Liver (tissue), 9 donors: ENCODE data around the gene MAP1A. TPM values are rescaled to one million over a fixed set of nuclear protein-coding genes. Genes with fewer than 3 reads are reported as not detected.

ENCODE experiments used
- DNase-seq: peaks from one replicate; pipeline ENCODE4 v3.0.0-alpha.2; 2017; ENCODE audit warnings: low spot score
- H3K27ac ChIP-seq, 2 donors: one replicate each; pipeline ENCODE4 v1.7.0; 2013; ENCODE audit warnings: inconsistent platforms in 2 of 2, low read length in 2 of 2, control low read depth in 1 of 2, low read depth in 1 of 2, mild to moderate bottlenecking in 1 of 2
- H3K27me3 ChIP-seq, 4 donors: one replicate each; pipeline versions ENCODE4 v1.6.1 to v1.7.0; 2013; ENCODE audit warnings: low read length in 3 of 4, inconsistent platforms in 1 of 4, mild to moderate bottlenecking in 1 of 4, moderate library complexity in 1 of 4; ENCODE audit not compliant: control insufficient read depth in 4 of 4, insufficient read depth in 4 of 4
- H3K36me3 ChIP-seq, 4 donors: one replicate each; pipeline versions ENCODE4 v1.6.1 to v1.7.0; 2013; ENCODE audit warnings: low read length in 3 of 4, mild to moderate bottlenecking in 3 of 4, low read depth in 1 of 4, moderate library complexity in 1 of 4; ENCODE audit not compliant: control insufficient read depth in 4 of 4, insufficient read depth in 3 of 4
- H3K4me1 ChIP-seq, 4 donors: one replicate each; pipeline versions ENCODE4 v1.6.1 to v1.7.0; 2013; ENCODE audit warnings: low read length in 3 of 4, mild to moderate bottlenecking in 3 of 4, moderate library complexity in 1 of 4; ENCODE audit not compliant: control insufficient read depth in 4 of 4, insufficient read depth in 4 of 4
- H3K4me3 ChIP-seq, 3 donors: one replicate each; pipeline versions ENCODE4 v1.6.1 to v1.7.0; 2013; ENCODE audit warnings: low read length in 3 of 3, control low read depth in 1 of 3, low read depth in 1 of 3, mild to moderate bottlenecking in 1 of 3
- H3K9ac ChIP-seq, 2 donors: one replicate each; pipeline ENCODE4 v1.7.0; 2013; ENCODE audit warnings: low read length in 2 of 2, mild to moderate bottlenecking in 2 of 2, moderate library complexity in 2 of 2, control low read depth in 1 of 2, low read depth in 1 of 2
- H3K9me3 ChIP-seq, 4 donors: one replicate each; pipeline versions ENCODE4 v1.6.1 to v1.7.0; 2013; ENCODE audit warnings: low read length in 3 of 4; ENCODE audit not compliant: control insufficient read depth in 4 of 4
- FOXA1 ChIP-seq: IDR thresholded peaks from 2 replicates; pipeline ENCODE4 v1.6.1; 2016; ENCODE audit warnings: antibody characterized with exemption
- FOXA2 ChIP-seq: IDR thresholded peaks from 2 replicates; pipeline ENCODE4 v1.6.1; 2016; ENCODE audit warnings: antibody characterized with exemption
- GABPA ChIP-seq, 2 donors: IDR thresholded peaks in 1 of 2; conservative IDR thresholded peaks in 1 of 2; 2 replicates each; pipeline ENCODE4 v1.6.1; 2016; ENCODE audit warnings: antibody characterized with exemption in 2 of 2, mild to moderate bottlenecking in 1 of 2, moderate library complexity in 1 of 2
- HNF4A ChIP-seq, 2 donors: conservative IDR thresholded peaks; 2 replicates each; pipeline ENCODE4 v1.6.1; 2016; ENCODE audit warnings: antibody characterized with exemption in 2 of 2, mild to moderate bottlenecking in 2 of 2
- HNF4G ChIP-seq: IDR thresholded peaks from 2 replicates; pipeline ENCODE4 v1.6.1; 2016; ENCODE audit warnings: antibody characterized with exemption
- JUND ChIP-seq, 2 donors: IDR thresholded peaks; 2 replicates each; pipeline ENCODE4 v1.6.1; 2016; ENCODE audit warnings: antibody characterized with exemption in 2 of 2
- RAD21 ChIP-seq, 2 donors: IDR thresholded peaks; 2 replicates each; pipeline ENCODE4 v1.6.1; 2016; ENCODE audit warnings: antibody characterized with exemption in 2 of 2, mild to moderate bottlenecking in 2 of 2
- RXRA ChIP-seq, 2 donors: IDR thresholded peaks; 2 replicates each; pipeline ENCODE4 v1.6.1; 2017 to 2018; ENCODE audit warnings: antibody characterized with exemption in 2 of 2, mild to moderate bottlenecking in 1 of 2
- TAF1 ChIP-seq: conservative IDR thresholded peaks from 2 replicates; pipeline ENCODE4 v1.6.1; 2016; ENCODE audit warnings: antibody characterized with exemption, mild to moderate bottlenecking
- YY1 ChIP-seq: IDR thresholded peaks from 2 replicates; pipeline ENCODE4 v1.6.1; 2016; ENCODE audit warnings: antibody characterized with exemption, mild to moderate bottlenecking
- ZBTB33 ChIP-seq: IDR thresholded peaks from 2 replicates; pipeline ENCODE4 v1.6.1; 2016; ENCODE audit warnings: antibody characterized with exemption
- WGBS: extraction: QIAGEN DNeasy Blood & Tissue Kit; methylation state at CpG from one replicate; pipeline ENCODE4 v1.1.7; 2013; 5-methylcytosine and 5-hydroxymethylcytosine counted together
- polyA plus RNA-seq, 2 donors: library from polyadenylated mRNA; stranded (reverse) in 1 of 2; unstranded in 1 of 2; fragments of 200-250 nt in 1 of 2; fragments of >200 nt in 1 of 2; fragmentation: Nextera tagmentation in 1 of 2; extraction: Ambion mirVana in 1 of 2; gene quantifications; one replicate each; pipeline versions ENCODE4 v1.2.1 to v1.2.3, GENCODE V29; 2013 to 2015
- total RNA-seq, 2 donors: library from RNA; depleted of rRNA; stranded (reverse); fragments of >200 nt; gene quantifications; one replicate each; pipeline ENCODE4 v1.2.3, GENCODE V29; 2014
- TF ChIP-seq, protein P1 (sequence below): fragments of 150-350 bp; IDR thresholded peaks from 2 replicates; pipeline ENCODE4 v1.5.1; 2017; ENCODE audit warnings: improper control_type of control experiment, low read depth, low read length; ENCODE audit not compliant: missing input control
- TF ChIP-seq, protein P2 (sequence below): IDR thresholded peaks from 2 replicates; pipeline ENCODE4 v1.6.1; 2016; ENCODE audit warnings: antibody characterized with exemption, mild to moderate bottlenecking
- donor health status: healthy.
- donor health status: healthy.
- donor health status: healthy.
- donor health status: healthy.
- donor health status: healthy.

MAP1A gene
- total and polyA plus RNA-seq, 4 donors, result 0.11 to 0.89 (median 0.28) TPM

DNA sequence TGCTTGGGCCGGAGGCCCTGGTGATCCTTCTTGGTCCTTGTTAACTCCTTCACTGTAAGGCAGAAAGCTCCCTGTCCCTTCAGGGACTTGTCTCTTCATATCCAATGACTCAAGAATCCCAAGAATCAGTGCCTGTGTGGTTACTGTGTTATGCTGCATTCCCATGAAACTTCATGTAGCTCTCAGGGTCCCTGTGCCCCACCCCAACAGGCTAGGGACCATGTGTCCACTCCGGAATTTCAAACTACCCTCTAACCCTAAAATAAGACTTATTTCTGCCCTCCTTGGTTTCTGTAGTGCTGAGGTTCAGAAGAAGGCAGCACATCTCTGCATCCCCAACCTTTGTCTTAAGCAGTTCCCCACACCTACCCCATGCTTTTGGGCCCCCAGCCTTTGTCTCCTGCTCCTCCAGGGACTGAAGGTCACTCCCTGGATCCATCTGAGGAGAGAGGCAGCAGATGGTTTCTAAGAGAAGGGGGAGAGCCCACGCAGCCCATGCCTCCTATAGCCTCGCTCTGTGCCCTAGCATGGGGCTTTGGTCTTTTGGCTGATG, 531 bp upstream of the MAP1A start (continued):
- TF ChIP-seq, protein P1, sequence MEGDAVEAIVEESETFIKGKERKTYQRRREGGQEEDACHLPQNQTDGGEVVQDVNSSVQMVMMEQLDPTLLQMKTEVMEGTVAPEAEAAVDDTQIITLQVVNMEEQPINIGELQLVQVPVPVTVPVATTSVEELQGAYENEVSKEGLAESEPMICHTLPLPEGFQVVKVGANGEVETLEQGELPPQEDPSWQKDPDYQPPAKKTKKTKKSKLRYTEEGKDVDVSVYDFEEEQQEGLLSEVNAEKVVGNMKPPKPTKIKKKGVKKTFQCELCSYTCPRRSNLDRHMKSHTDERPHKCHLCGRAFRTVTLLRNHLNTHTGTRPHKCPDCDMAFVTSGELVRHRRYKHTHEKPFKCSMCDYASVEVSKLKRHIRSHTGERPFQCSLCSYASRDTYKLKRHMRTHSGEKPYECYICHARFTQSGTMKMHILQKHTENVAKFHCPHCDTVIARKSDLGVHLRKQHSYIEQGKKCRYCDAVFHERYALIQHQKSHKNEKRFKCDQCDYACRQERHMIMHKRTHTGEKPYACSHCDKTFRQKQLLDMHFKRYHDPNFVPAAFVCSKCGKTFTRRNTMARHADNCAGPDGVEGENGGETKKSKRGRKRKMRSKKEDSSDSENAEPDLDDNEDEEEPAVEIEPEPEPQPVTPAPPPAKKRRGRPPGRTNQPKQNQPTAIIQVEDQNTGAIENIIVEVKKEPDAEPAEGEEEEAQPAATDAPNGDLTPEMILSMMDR, result no peak
- TF ChIP-seq YY1 (no peak), TAF1 (no peak), FOXA2 (no peak), HNF4A (conservative IDR thresholded peaks at IDR 0.05) (no peak), RXRA (IDR thresholded peaks at IDR 0.05) (no peak), GABPA (IDR thresholded peaks at IDR 0.05 in 1 of 2, conservative IDR thresholded peaks at IDR 0.05 in 1 of 2) (no peak)

DNA sequence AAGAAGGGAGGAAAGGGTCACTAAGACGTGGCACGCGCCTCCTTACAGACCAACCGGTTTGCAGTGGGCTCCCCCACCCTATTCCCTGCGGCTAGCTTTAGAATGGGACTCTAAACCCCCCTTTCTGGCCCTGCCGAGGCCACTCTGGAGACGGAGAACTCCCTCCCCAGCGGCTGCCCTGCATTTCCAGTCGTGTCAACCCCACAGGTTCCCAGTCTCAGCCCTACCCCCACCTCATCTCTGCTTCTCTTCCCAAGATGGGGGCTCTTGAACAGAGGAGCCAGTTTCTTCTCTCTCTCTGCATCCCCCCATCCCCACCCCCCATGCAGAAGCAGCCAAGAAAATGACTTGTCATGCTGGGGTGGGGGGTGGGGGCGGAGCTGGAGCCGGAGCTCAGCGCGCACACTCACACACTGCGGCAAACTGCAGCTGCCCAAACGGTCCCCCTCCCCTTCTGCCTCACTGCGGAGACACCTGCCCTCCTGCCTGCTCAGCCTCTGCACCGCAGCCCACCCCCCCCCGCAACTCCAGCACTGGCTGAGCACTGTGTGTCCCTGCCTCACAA, 871 bp downstream of the MAP1A start:
- Histone ChIP-seq H3K27ac (no peak overlapping the region), H3K36me3 (no peaks in the 10 kb centered on the region), H3K4me1 (peaks cover 0 to 3% (median 0%) of the 10 kb centered on the region in 4 donors), H3K4me3 (peak overlapping the region in 1 of 3 donors; percentile 9), H3K9ac (no peak overlapping the region), H3K27me3 (peaks cover 0 to 10% (median under 1%) of the 10 kb centered on the region in 4 donors), H3K9me3 (no peaks in the 10 kb centered on the region)
- whole genome bisulfite sequencing, result 10% methylated on average over 18 of the region's 18 CpGs
- TF ChIP-seq, protein P1, result no peak
- TF ChIP-seq YY1 (no peak), FOXA1 (no peak), RAD21 (IDR thresholded peaks at IDR 0.05) (no peak), JUND (IDR thresholded peaks at IDR 0.05) (no peak), ZBTB33 (no peak)
- DNase-seq, result no peak

DNA sequence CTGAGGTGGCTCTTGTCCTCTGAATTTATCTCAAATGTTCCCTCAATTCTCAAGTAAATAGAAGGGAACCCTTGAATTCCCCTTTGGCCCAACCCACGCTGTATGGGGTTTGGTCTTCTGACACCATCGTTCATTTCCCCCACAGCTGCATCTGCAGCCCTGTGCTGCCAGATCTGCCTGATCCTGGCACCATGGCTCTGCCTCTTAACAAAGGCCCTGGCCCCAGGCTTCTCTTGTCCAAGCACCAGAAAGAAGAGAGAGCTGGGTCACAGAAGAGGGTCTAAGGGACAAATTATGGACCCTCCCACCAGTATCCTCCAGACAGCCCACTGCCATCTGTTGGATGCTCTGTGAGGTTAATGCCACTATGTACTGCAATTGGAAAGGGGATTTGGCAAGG, 1.8 kb downstream of the MAP1A start:
- 80% methylated on average over 2 of the region's 2 CpGs for WGBS
- no peak overlapping the region for H3K9ac ChIP-seq
- no peaks in the 10 kb centered on the region for H3K36me3 ChIP-seq
- peaks cover 0 to 10% (median under 1%) of the 10 kb centered on the region in 4 donors for H3K27me3 ChIP-seq
- no peak overlapping the region for H3K4me3 ChIP-seq
- no peaks in the 10 kb centered on the region for H3K9me3 ChIP-seq
- no peak overlapping the region for H3K27ac ChIP-seq
- peaks cover 0 to 3% (median 0%) of the 10 kb centered on the region in 4 donors for H3K4me1 ChIP-seq
- no peak for DNase-seq
- TF ChIP-seq GABPA (IDR thresholded peaks at IDR 0.05 in 1 of 2, conservative IDR thresholded peaks at IDR 0.05 in 1 of 2) (no peak), HNF4A (conservative IDR thresholded peaks at IDR 0.05) (no peak), RAD21 (IDR thresholded peaks at IDR 0.05) (no peak), ZBTB33 (no peak), HNF4G (no peak), TAF1 (no peak), FOXA1 (no peak)
- TF ChIP-seq, protein P2, sequence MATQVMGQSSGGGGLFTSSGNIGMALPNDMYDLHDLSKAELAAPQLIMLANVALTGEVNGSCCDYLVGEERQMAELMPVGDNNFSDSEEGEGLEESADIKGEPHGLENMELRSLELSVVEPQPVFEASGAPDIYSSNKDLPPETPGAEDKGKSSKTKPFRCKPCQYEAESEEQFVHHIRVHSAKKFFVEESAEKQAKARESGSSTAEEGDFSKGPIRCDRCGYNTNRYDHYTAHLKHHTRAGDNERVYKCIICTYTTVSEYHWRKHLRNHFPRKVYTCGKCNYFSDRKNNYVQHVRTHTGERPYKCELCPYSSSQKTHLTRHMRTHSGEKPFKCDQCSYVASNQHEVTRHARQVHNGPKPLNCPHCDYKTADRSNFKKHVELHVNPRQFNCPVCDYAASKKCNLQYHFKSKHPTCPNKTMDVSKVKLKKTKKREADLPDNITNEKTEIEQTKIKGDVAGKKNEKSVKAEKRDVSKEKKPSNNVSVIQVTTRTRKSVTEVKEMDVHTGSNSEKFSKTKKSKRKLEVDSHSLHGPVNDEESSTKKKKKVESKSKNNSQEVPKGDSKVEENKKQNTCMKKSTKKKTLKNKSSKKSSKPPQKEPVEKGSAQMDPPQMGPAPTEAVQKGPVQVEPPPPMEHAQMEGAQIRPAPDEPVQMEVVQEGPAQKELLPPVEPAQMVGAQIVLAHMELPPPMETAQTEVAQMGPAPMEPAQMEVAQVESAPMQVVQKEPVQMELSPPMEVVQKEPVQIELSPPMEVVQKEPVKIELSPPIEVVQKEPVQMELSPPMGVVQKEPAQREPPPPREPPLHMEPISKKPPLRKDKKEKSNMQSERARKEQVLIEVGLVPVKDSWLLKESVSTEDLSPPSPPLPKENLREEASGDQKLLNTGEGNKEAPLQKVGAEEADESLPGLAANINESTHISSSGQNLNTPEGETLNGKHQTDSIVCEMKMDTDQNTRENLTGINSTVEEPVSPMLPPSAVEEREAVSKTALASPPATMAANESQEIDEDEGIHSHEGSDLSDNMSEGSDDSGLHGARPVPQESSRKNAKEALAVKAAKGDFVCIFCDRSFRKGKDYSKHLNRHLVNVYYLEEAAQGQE, result no peak
- TF ChIP-seq, protein P1, result no peak
